Trophoblast cell (in vitro differentiated cells and primary cell): ENCODE data around the gene FAM241A.
"Not testable (repeated sequence)": the region's sequence is repeated elsewhere in the genome, so short reads cannot be mapped to it uniquely, and the experiment has no call there.

Source experiments
- DNase-seq, 2 donors: peaks; one replicate each; pipeline ENCODE4 v3.0.0-alpha.2; 2016
- H2AFZ ChIP-seq: 2 replicates; pipeline ENCODE4 v1.6.1; 2013; ENCODE audit warnings: low read length, moderate library complexity, mild to moderate bottlenecking; ENCODE audit not compliant: insufficient read depth, poor library complexity
- H2AK5ac ChIP-seq: 2 replicates; pipeline ENCODE4 v1.6.1; 2013; ENCODE audit warnings: mild to moderate bottlenecking, low read length
- H2BK120ac ChIP-seq: 2 replicates; pipeline ENCODE4 v1.6.1; 2013; ENCODE audit warnings: low read length, mild to moderate bottlenecking, moderate library complexity; ENCODE audit not compliant: insufficient read depth, poor library complexity
- H2BK12ac ChIP-seq: 2 replicates; pipeline ENCODE4 v1.6.1; 2013; ENCODE audit warnings: mild to moderate bottlenecking, low read length, moderate library complexity
- H2BK5ac ChIP-seq: 2 replicates; pipeline ENCODE4 v1.6.1; 2013; ENCODE audit warnings: low read length, low read depth, moderate library complexity, mild to moderate bottlenecking; ENCODE audit not compliant: poor library complexity
- H3K14ac ChIP-seq: 2 replicates; pipeline ENCODE4 v1.6.1; 2013; ENCODE audit warnings: mild to moderate bottlenecking, low read length
- H3K18ac ChIP-seq: 2 replicates; pipeline ENCODE4 v1.6.1; 2013; ENCODE audit warnings: mild to moderate bottlenecking, low read length
- H3K23ac ChIP-seq: 2 replicates; pipeline ENCODE4 v1.6.1; 2013; ENCODE audit warnings: low read length
- H3K27ac ChIP-seq: 2 replicates; pipeline ENCODE4 v1.5.1; 2013; ENCODE audit warnings: low read depth, mild to moderate bottlenecking, inconsistent platforms, low read length, moderate library complexity
- H3K27me3 ChIP-seq: 2 replicates; pipeline ENCODE4 v1.6.1; 2013; ENCODE audit warnings: inconsistent platforms, mild to moderate bottlenecking, low read length, moderate library complexity; ENCODE audit not compliant: insufficient read depth
- H3K36me3 ChIP-seq, 2 experiments: 1 replicate in 1 of 2; 2 replicates in 1 of 2; pipeline ENCODE4 v1.6.1; 2013; ENCODE audit warnings: low read length in 2 of 2, mild to moderate bottlenecking in 2 of 2, moderate library complexity in 1 of 2; ENCODE audit not compliant: insufficient read depth in 2 of 2, control insufficient read depth in 1 of 2
- H3K4ac ChIP-seq: 2 replicates; pipeline ENCODE4 v1.6.1; 2013; ENCODE audit warnings: low read depth, mild to moderate bottlenecking, low read length, moderate library complexity
- H3K4me1 ChIP-seq, 2 experiments: 1 replicate in 1 of 2; 2 replicates in 1 of 2; pipeline ENCODE4 v1.6.1; 2013; ENCODE audit warnings: low read length in 2 of 2, mild to moderate bottlenecking in 2 of 2, moderate library complexity in 1 of 2; ENCODE audit not compliant: insufficient read depth in 2 of 2, control insufficient read depth in 1 of 2
- H3K4me2 ChIP-seq: 2 replicates; pipeline ENCODE4 v1.6.1; 2013; ENCODE audit warnings: inconsistent platforms, mild to moderate bottlenecking, low read length, moderate library complexity
- H3K4me3 ChIP-seq: 2 replicates; pipeline ENCODE4 v1.5.1; 2013; ENCODE audit warnings: mild to moderate bottlenecking, low read depth, low read length, inconsistent platforms
- H3K79me1 ChIP-seq: one replicate; pipeline ENCODE4 v1.6.1; 2013; ENCODE audit warnings: low read length
- H3K79me2 ChIP-seq: 2 replicates; pipeline ENCODE4 v1.6.1; 2013; ENCODE audit warnings: low read length, mild to moderate bottlenecking; ENCODE audit not compliant: control insufficient read depth, insufficient read depth, poor library complexity
- H3K9ac ChIP-seq: 2 replicates; pipeline ENCODE4 v1.6.1; 2013; ENCODE audit warnings: mild to moderate bottlenecking, low read length
- H3K9me3 ChIP-seq: 2 replicates; pipeline ENCODE4 v1.6.1; 2013; ENCODE audit warnings: low read depth, mild to moderate bottlenecking, control low read depth, inconsistent platforms, low read length; ENCODE audit not compliant: insufficient read depth
- H4K12ac ChIP-seq: 2 replicates; pipeline ENCODE4 v1.6.1; 2013; ENCODE audit warnings: low read depth, mild to moderate bottlenecking, low read length, moderate library complexity
- H4K8ac ChIP-seq: 2 replicates; pipeline ENCODE4 v1.6.1; 2013; ENCODE audit warnings: low read depth, mild to moderate bottlenecking, low read length, moderate library complexity
- H4K91ac ChIP-seq: one replicate; pipeline ENCODE4 v1.6.1; 2013; ENCODE audit warnings: low read depth, mild to moderate bottlenecking, low read length, moderate library complexity
- WGBS: extraction: QIAGEN DNeasy Blood & Tissue Kit; methylation state at CpG from one replicate; pipeline ENCODE4 v1.1.7; 2013; ENCODE audit warnings: missing lambda C conversion rate; ENCODE audit not compliant: insufficient read length, insufficient coverage; ENCODE audit errors: extremely low coverage; 5-methylcytosine and 5-hydroxymethylcytosine counted together

The FAM241A gene

DNA sequence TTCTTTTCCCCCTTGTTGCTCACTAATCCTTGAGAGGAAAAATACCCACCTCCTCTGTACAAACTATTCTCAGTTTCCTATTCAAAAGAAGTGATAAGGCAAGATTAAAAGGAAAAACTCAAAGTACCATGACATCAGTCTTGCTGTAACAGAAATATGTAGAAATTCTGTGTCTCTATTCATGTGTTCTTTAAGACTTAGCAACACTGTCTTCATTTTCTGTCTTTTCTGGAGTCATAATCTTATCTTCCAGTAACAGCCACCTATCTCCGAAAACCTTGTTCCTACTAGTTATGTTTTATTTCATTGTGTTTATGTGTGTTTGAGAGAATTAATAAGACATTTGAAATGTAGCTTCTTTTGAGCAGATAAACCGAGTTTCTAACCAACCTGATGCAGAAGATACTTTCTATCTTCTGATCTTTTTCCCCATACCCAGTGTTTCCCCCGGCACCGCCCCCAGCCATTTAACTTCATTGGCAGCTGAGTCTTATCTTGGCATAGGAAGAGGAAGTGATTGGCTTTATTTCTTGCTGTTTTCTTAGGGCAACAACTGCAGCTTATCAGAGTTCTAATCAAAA is 8.0 kb downstream of the FAM241A start:
- no peak overlapping the region for H2AK5ac ChIP-seq
- no peak overlapping the region for H3K4me3 ChIP-seq
- no peaks in the 10 kb centered on the region for H3K79me1 ChIP-seq
- no peak overlapping the region for H4K12ac ChIP-seq
- H2BK12ac ChIP-seq: no peak overlapping the region
- H3K4me2 ChIP-seq: no peak overlapping the region
- H2AFZ ChIP-seq: no peak overlapping the region
- no peak overlapping the region for H3K27ac ChIP-seq
- no peak overlapping the region for H3K9ac ChIP-seq
- H3K79me2 ChIP-seq: no peaks in the 10 kb centered on the region
- H4K8ac ChIP-seq: no peak overlapping the region
- H3K27me3 ChIP-seq: no peaks in the 10 kb centered on the region
- H3K14ac ChIP-seq: no peak overlapping the region
- DNase-seq: no peak
- H2BK120ac ChIP-seq: no peak overlapping the region
- H4K91ac ChIP-seq: no peak overlapping the region
- H3K18ac ChIP-seq: no peak overlapping the region
- H3K4me1 ChIP-seq: no peaks in the 10 kb centered on the region
- H3K23ac ChIP-seq: no peak overlapping the region
- WGBS: no CpG with 5 or more reads among the region's 4 CpGs
- no peak overlapping the region for H2BK5ac ChIP-seq
- H3K9me3 ChIP-seq: no peaks in the 10 kb centered on the region
- no peak overlapping the region for H3K4ac ChIP-seq
- H3K36me3 ChIP-seq: no peaks in the 10 kb centered on the region

DNA sequence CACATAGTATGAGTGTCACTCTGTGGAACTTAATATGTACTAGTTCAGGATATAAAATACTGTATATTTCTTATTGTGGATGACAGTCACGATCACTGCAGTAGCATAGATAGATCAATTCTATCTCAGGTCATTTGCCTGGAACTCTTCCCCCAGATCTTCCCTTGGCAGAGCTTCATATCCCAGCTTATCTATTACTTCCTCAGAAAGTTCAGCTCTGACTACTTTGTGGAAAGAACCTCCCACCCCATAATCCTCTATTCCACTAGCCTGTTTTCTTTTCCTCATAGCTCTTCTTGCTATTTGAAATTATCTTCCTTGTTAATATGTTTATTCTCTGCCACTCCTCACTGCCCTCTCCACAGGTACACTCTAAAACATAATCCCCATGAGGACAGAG is 10.9 kb downstream of the FAM241A start:
- Histone ChIP-seq H3K27ac (no peak overlapping the region), H2AFZ (no peak overlapping the region), H3K4me3 (no peak overlapping the region), H2BK5ac (no peak overlapping the region), H3K18ac (no peak overlapping the region), H4K12ac (no peak overlapping the region), H2BK120ac (no peak overlapping the region), H3K36me3 (no peaks in the 10 kb centered on the region), H3K14ac (no peak overlapping the region), H3K9me3 (no peaks in the 10 kb centered on the region), H2AK5ac (no peak overlapping the region), H3K4ac (no peak overlapping the region), H3K4me2 (no peak overlapping the region), H3K79me2 (no peaks in the 10 kb centered on the region), H4K8ac (no peak overlapping the region), H3K9ac (no peak overlapping the region), H4K91ac (no peak overlapping the region), H3K79me1 (no peaks in the 10 kb centered on the region), H2BK12ac (no peak overlapping the region), H3K23ac (no peak overlapping the region), H3K4me1 (no peaks in the 10 kb centered on the region), H3K27me3 (no peaks in the 10 kb centered on the region)
- no peak for DNase-seq
- WGBS: no CpG with 5 or more reads among the region's 1 CpG

DNA sequence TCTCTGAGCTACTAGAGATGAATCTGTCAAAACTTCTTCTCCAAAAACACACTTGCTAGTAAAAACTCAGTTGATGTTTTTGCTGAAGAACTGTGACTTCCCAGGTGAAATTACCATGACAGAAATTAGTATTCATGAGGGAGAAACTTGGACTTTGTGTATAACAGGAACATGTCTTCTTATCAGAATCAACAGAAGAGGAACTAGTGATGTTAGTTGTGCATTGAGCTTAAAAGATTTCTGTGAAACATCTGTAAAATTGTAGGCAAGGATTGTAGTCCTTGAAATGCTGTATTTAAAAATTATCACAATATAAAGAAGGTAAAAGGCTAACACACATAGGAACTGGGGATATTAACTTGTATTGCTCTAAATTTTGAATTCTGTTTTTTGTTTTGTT is 11.3 kb downstream of the FAM241A start:
- no peak overlapping the region for H3K14ac ChIP-seq
- no peaks in the 10 kb centered on the region for H3K9me3 ChIP-seq
- H3K79me1 ChIP-seq: no peaks in the 10 kb centered on the region
- H4K8ac ChIP-seq: no peak overlapping the region
- no peak overlapping the region for H3K18ac ChIP-seq
- no peak overlapping the region for H4K91ac ChIP-seq
- no peak overlapping the region for H2AK5ac ChIP-seq
- H3K4me3 ChIP-seq: no peak overlapping the region
- no peak overlapping the region for H3K27ac ChIP-seq
- H3K23ac ChIP-seq: no peak overlapping the region
- H2AFZ ChIP-seq: no peak overlapping the region
- H3K4ac ChIP-seq: no peak overlapping the region
- no peaks in the 10 kb centered on the region for H3K36me3 ChIP-seq
- H4K12ac ChIP-seq: no peak overlapping the region
- H3K4me2 ChIP-seq: no peak overlapping the region
- no peak for DNase-seq
- H3K4me1 ChIP-seq: no peaks in the 10 kb centered on the region
- H3K9ac ChIP-seq: no peak overlapping the region
- H2BK120ac ChIP-seq: no peak overlapping the region
- H2BK12ac ChIP-seq: no peak overlapping the region
- H2BK5ac ChIP-seq: no peak overlapping the region
- H3K27me3 ChIP-seq: no peaks in the 10 kb centered on the region
- no peaks in the 10 kb centered on the region for H3K79me2 ChIP-seq

DNA sequence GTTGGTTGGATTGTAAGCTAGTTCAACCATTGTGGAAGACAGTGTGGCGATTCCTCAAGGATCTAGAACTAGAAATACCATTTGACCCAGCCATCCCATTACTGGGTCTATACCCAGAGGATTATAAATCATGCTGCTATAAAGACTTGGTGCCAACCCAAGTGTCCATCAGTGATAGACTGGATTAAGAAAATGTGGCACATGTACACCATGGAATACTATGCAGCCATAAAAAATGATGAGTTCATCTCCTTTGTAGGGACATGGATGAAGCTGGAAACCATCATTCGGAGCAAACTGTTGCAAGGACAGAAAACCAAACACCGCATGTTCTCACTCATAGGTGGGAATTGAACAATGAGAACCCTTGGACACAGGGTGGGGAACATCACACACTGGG is 18.5 kb downstream of the FAM241A start:
- H3K79me1 ChIP-seq, H4K12ac ChIP-seq, H3K14ac ChIP-seq, H3K4me3 ChIP-seq, H3K9me3 ChIP-seq, H3K27me3 ChIP-seq, H4K91ac ChIP-seq, H3K9ac ChIP-seq, H3K27ac ChIP-seq, H2BK5ac ChIP-seq, DNase-seq, H3K36me3 ChIP-seq, H4K8ac ChIP-seq, H2BK12ac ChIP-seq, H2BK120ac ChIP-seq, H2AK5ac ChIP-seq, H3K4me2 ChIP-seq, H3K79me2 ChIP-seq, H3K18ac ChIP-seq, H3K4me1 ChIP-seq, H3K23ac ChIP-seq, H2AFZ ChIP-seq, H3K4ac ChIP-seq: not testable (repeated sequence)
- no CpG with 5 or more reads among the region's 3 CpGs for WGBS
